Colonic mucosa (tissue), 4 donors: ENCODE results near the gene PANK2. TPM values are rescaled to one million over a fixed set of nuclear protein-coding genes. Genes with fewer than 3 reads are reported as not detected.

Source experiments
- DNase-seq: peaks from one replicate; pipeline ENCODE4 v3.0.0-alpha.2; 2020
- H3K27ac ChIP-seq: fragments of 200-600 bp; one replicate; pipeline ENCODE4 v1.8.0; 2021
- H3K27me3 ChIP-seq: fragments of 200-600 bp; one replicate; pipeline ENCODE4 v1.8.0; 2021
- H3K36me3 ChIP-seq: fragments of 200-600 bp; one replicate; pipeline ENCODE4 v1.8.0; 2021
- H3K4me1 ChIP-seq: fragments of 200-600 bp; one replicate; pipeline ENCODE4 v1.8.0; 2021; ENCODE audit warnings: mild to moderate bottlenecking
- H3K4me3 ChIP-seq: fragments of 200-600 bp; one replicate; pipeline ENCODE4 v1.8.0; 2021
- H3K9ac ChIP-seq, 2 donors: one replicate each; pipeline ENCODE4 v1.7.0; 2013; ENCODE audit warnings: control low read depth in 2 of 2, low read depth in 2 of 2, low read length in 2 of 2
- H3K9me3 ChIP-seq: fragments of 200-600 bp; one replicate; pipeline ENCODE4 v1.8.0; 2021
- CTCF ChIP-seq: fragments of 200-600 bp; IDR thresholded peaks from one replicate; pipeline ENCODE4 v1.8.0; 2022; ENCODE audit warnings: antibody characterized with exemption, mild to moderate bottlenecking
- intact Hi-C: fragments of 100-400 bp; cut with DNase I; formaldehyde crosslinking; loops from one replicate; pipeline ENCODE4 v1.14.1; 2022
- total RNA-seq, 2 donors: library from RNA; stranded (reverse); fragmentation: NEBNext Ultra II Directional in 1 of 2; extraction: Animal tissue kit (Norgen Biotek cat#: 25700) in 1 of 2; gene quantifications; one replicate each; pipeline ENCODE4 v1.2.1, GENCODE V29; 2021
- donor health status: healthy.
- donor health status: DM: no; HTN: no; CAD: no.
- donor health status: DM: no; HTN: no; CAD: no.

Gene PANK2
- total RNA-seq, 2 donors from 2014 or later: 29.7 to 31.3 TPM

GRCh38 chr20:3922223-3922982 is 33.2 kb downstream of the PANK2 start:
- intact Hi-C loops: no loop called here
- H3K4me3 ChIP-seq: no peak overlapping the region
- peaks cover 8% of the 10 kb centered on the region for H3K36me3 ChIP-seq
- no peaks in the 10 kb centered on the region for H3K27me3 ChIP-seq
- H3K4me1 ChIP-seq: no peaks in the 10 kb centered on the region
- no peak for DNase-seq
- no peak overlapping the region for H3K9ac ChIP-seq
- no peak overlapping the region for H3K27ac ChIP-seq
- no peak for TF ChIP-seq CTCF
- H3K9me3 ChIP-seq: no peaks in the 10 kb centered on the region

GRCh38 chr20:3922983-3923339 is 33.8 kb downstream of the PANK2 start:
- Histone ChIP-seq H3K9ac (no peak overlapping the region), H3K36me3 (peaks cover 8% of the 10 kb centered on the region), H3K27ac (no peak overlapping the region), H3K4me1 (no peaks in the 10 kb centered on the region), H3K27me3 (no peaks in the 10 kb centered on the region), H3K9me3 (no peaks in the 10 kb centered on the region), H3K4me3 (no peak overlapping the region)
- no peak for DNase-seq
- intact Hi-C loops: no loop called here
- TF ChIP-seq CTCF: no peak

GRCh38 chr20:3923818-3924217 is 34.6 kb downstream of the PANK2 start:
- DNase-seq: no peak
- intact Hi-C loops: no loop called here
- no peak overlapping the region for H3K27ac ChIP-seq
- no peak overlapping the region for H3K4me3 ChIP-seq
- H3K4me1 ChIP-seq: no peaks in the 10 kb centered on the region
- H3K9ac ChIP-seq: no peak overlapping the region
- H3K9me3 ChIP-seq: no peaks in the 10 kb centered on the region
- no peaks in the 10 kb centered on the region for H3K27me3 ChIP-seq
- TF ChIP-seq CTCF: no peak
- H3K36me3 ChIP-seq: peaks cover 8% of the 10 kb centered on the region

GRCh38 chr20:3924304-3925112 is 35.3 kb downstream of the PANK2 start:
- TF ChIP-seq CTCF: no peak
- intact Hi-C loops: no loop called here
- Histone ChIP-seq H3K9ac (no peak overlapping the region), H3K27me3 (no peaks in the 10 kb centered on the region), H3K27ac (no peak overlapping the region), H3K36me3 (peaks cover 8% of the 10 kb centered on the region), H3K4me3 (no peak overlapping the region), H3K4me1 (no peaks in the 10 kb centered on the region), H3K9me3 (no peaks in the 10 kb centered on the region)
- DNase-seq: no peak

GRCh38 chr20:3925113-3925695 is 36.0 kb downstream of the PANK2 start:
- H3K27ac ChIP-seq: no peak overlapping the region
- no peak overlapping the region for H3K4me3 ChIP-seq
- no peak for DNase-seq
- no peaks in the 10 kb centered on the region for H3K9me3 ChIP-seq
- intact Hi-C loops: no loop called here
- no peaks in the 10 kb centered on the region for H3K27me3 ChIP-seq
- H3K9ac ChIP-seq: no peak overlapping the region
- no peak for TF ChIP-seq CTCF
- H3K4me1 ChIP-seq: no peaks in the 10 kb centered on the region
- peaks cover 6% of the 10 kb centered on the region for H3K36me3 ChIP-seq
